Tibial nerve (tissue), 4 donors: ENCODE data around the gene DACT2. TPM values are rescaled to one million over a fixed set of nuclear protein-coding genes. Genes with fewer than 3 reads are reported as not detected.

ENCODE experiments used
- DNase-seq, 2 donors: peaks; one replicate each; pipeline ENCODE4 v3.0.0-alpha.2; 2019; ENCODE audit warnings: low spot score in 2 of 2
- H3K27ac ChIP-seq, 4 donors: fragments of 200-600 bp; sonication (generic) in 3 of 4; one replicate each; pipeline ENCODE4 v1.5.1; 2017 to 2019; ENCODE audit warnings: mild to moderate bottlenecking in 1 of 4
- H3K27me3 ChIP-seq, 2 donors: fragments of 200-600 bp; sonication (generic) in 1 of 2; one replicate each; pipeline versions ENCODE4 v1.5.1 to v1.6.0; 2017 to 2019
- H3K36me3 ChIP-seq, 3 donors: fragments of 200-600 bp; sonication (generic); one replicate each; pipeline ENCODE4 v1.5.1; 2018 to 2019
- H3K4me1 ChIP-seq, 4 donors: fragments of 200-600 bp; sonication (generic) in 3 of 4; one replicate each; pipeline ENCODE4 v1.5.1; 2017 to 2019
- H3K4me3 ChIP-seq, 4 donors: fragments of 200-600 bp; sonication (generic) in 3 of 4; one replicate each; pipeline ENCODE4 v1.5.1; 2017 to 2019; ENCODE audit warnings: mild to moderate bottlenecking in 1 of 4, moderate library complexity in 1 of 4
- H3K9me3 ChIP-seq, 4 donors: fragments of 200-600 bp; sonication (generic) in 3 of 4; one replicate each; pipeline ENCODE4 v1.5.1; 2017 to 2019
- CTCF ChIP-seq, 5 experiments: fragments of 200-600 bp in 3 of 5; fragments of 450-650 bp in 2 of 5; sonication (generic) in 3 of 5; IDR thresholded peaks; one replicate each; pipeline ENCODE4 v1.5.1; 2016 to 2019; ENCODE audit warnings: antibody characterized with exemption in 5 of 5, mild to moderate bottlenecking in 3 of 5, moderate library complexity in 2 of 5
- EP300 ChIP-seq, 2 donors: sonication (generic); formaldehyde crosslinking; IDR thresholded peaks; one replicate each; pipeline ENCODE4 v1.6.1; 2017; ENCODE audit warnings: antibody characterized with exemption in 2 of 2, mild to moderate bottlenecking in 1 of 2
- POLR2A ChIP-seq, 2 donors: fragments of 450-650 bp; IDR thresholded peaks; one replicate each; pipeline ENCODE4 v1.6.1; 2017; ENCODE audit warnings: antibody characterized with exemption in 2 of 2, mild to moderate bottlenecking in 2 of 2, moderate library complexity in 2 of 2
- WGBS, 2 donors: methylation state at CpG; one replicate each; pipeline ENCODE4 v1.1.5; 2018; 5-methylcytosine and 5-hydroxymethylcytosine counted together
- total RNA-seq, 4 donors: library from RNA; depleted of rRNA; stranded (reverse); fragments of >200 nt; gene quantifications; one replicate each; pipeline ENCODE4 v1.1.0, GENCODE V29; 2016

DACT2 gene
- total RNA-seq, 4 donors from 2014 or later = 0.30 to 1.5 (median 1.3) TPM; not detected in 1

- Histone ChIP-seq H3K9me3 (no peaks in the 10 kb centered on the region), H3K4me1 (no peaks in the 10 kb centered on the region), H3K4me3 (no peak overlapping the region), H3K27me3 (no peaks in the 10 kb centered on the region), H3K27ac (no peak overlapping the region), H3K36me3 (no peaks in the 10 kb centered on the region)
- 66 to 77% methylated on average over 4 of the region's 4 CpGs for WGBS, 2 donors
- no peak for DNase-seq
- TF ChIP-seq POLR2A (IDR thresholded peaks at IDR 0.05) = no peak
These were observed 17.4 kb upstream of the DACT2 start for GRCh38 chr6:168336967-168337366.

GRCh38 chr6:168333989-168334388 is 14.4 kb upstream of the DACT2 start:
- Histone ChIP-seq H3K36me3 (no peaks in the 10 kb centered on the region), H3K4me1 (no peaks in the 10 kb centered on the region), H3K27ac (no peak overlapping the region), H3K27me3 (no peaks in the 10 kb centered on the region), H3K9me3 (no peaks in the 10 kb centered on the region), H3K4me3 (no peak overlapping the region)
- 85 to 88% methylated on average over 9 of the region's 9 CpGs for WGBS, 2 donors
- DNase-seq = no peak
- no peak for TF ChIP-seq CTCF (IDR thresholded peaks at IDR 0.05)
- TF ChIP-seq POLR2A (IDR thresholded peaks at IDR 0.05) = no peak
- TF ChIP-seq EP300 (IDR thresholded peaks at IDR 0.05) = no peak

- 66 to 69% methylated on average over 9 of the region's 9 CpGs for WGBS, 2 donors
- no peaks in the 10 kb centered on the region for H3K9me3 ChIP-seq
- no peaks in the 10 kb centered on the region for H3K36me3 ChIP-seq
- TF ChIP-seq CTCF (IDR thresholded peaks at IDR 0.05) (no peak), EP300 (IDR thresholded peaks at IDR 0.05) (no peak), POLR2A (IDR thresholded peaks at IDR 0.05) (no peak)
- peak overlapping the region in 1 of 4 donors; percentile 41 for H3K27ac ChIP-seq
- no peaks in the 10 kb centered on the region for H3K27me3 ChIP-seq
- no peak overlapping the region for H3K4me3 ChIP-seq
- DNase-seq = no peak
- H3K4me1 ChIP-seq = no peaks in the 10 kb centered on the region
These were observed 13.9 kb upstream of the DACT2 start for GRCh38 chr6:168333491-168333890.

- no peak for TF ChIP-seq POLR2A (IDR thresholded peaks at IDR 0.05)
- peak in 1 of 5 experiments; percentile 20 for TF ChIP-seq CTCF (IDR thresholded peaks at IDR 0.05)
- no peak for TF ChIP-seq EP300 (IDR thresholded peaks at IDR 0.05)
- DNase-seq = no peak
- Histone ChIP-seq H3K9me3 (no peaks in the 10 kb centered on the region), H3K4me1 (no peaks in the 10 kb centered on the region), H3K27ac (peak overlapping the region in 1 of 4 donors; percentile 41), H3K36me3 (no peaks in the 10 kb centered on the region), H3K4me3 (no peak overlapping the region), H3K27me3 (no peaks in the 10 kb centered on the region)
- WGBS, 2 donors = 83 to 84% methylated on average over 5 of the region's 5 CpGs
These were observed 13.5 kb upstream of the DACT2 start for GRCh38 chr6:168333039-168333438.

- no peaks in the 10 kb centered on the region for H3K9me3 ChIP-seq
- H3K27me3 ChIP-seq = no peaks in the 10 kb centered on the region
- H3K4me3 ChIP-seq = no peak overlapping the region
- H3K27ac ChIP-seq = no peak overlapping the region
- H3K36me3 ChIP-seq = no peaks in the 10 kb centered on the region
- DNase-seq = no peak
- TF ChIP-seq EP300 (IDR thresholded peaks at IDR 0.05) (no peak), CTCF (IDR thresholded peaks at IDR 0.05) (no peak), POLR2A (IDR thresholded peaks at IDR 0.05) (no peak)
- WGBS, 2 donors = 52 to 62% methylated on average over 13 of the region's 13 CpGs
- H3K4me1 ChIP-seq = no peaks in the 10 kb centered on the region
These were observed 12.4 kb upstream of the DACT2 start for GRCh38 chr6:168332020-168332419.

- H3K27ac ChIP-seq = no peak overlapping the region
- 77 to 84% methylated on average over 4 of the region's 4 CpGs for WGBS, 2 donors
- no peaks in the 10 kb centered on the region for H3K4me1 ChIP-seq
- no peak for DNase-seq
- H3K36me3 ChIP-seq = no peaks in the 10 kb centered on the region
- no peaks in the 10 kb centered on the region for H3K9me3 ChIP-seq
- H3K4me3 ChIP-seq = no peak overlapping the region
- no peaks in the 10 kb centered on the region for H3K27me3 ChIP-seq
- TF ChIP-seq CTCF (IDR thresholded peaks at IDR 0.05) = no peak
- no peak for TF ChIP-seq EP300 (IDR thresholded peaks at IDR 0.05)
- TF ChIP-seq POLR2A (IDR thresholded peaks at IDR 0.05) = no peak
These were observed 11.5 kb upstream of the DACT2 start for GRCh38 chr6:168331058-168331457.
